Natural killer cell (primary cell): Measurements from ENCODE around the gene RAD23A. TPM values are rescaled to one million over a fixed set of nuclear protein-coding genes. Genes with fewer than 3 reads are reported as not detected.

Source experiments
- ATAC-seq, 3 donors: fragments of 150-1000 bp in 2 of 3; fragments of 200-7000 bp in 1 of 3; cut with Tn5 transposase; 1 replicate in 1 of 3; 2 replicates in 2 of 3; pipeline ENCODE4 v1.10.0; 2021; ENCODE audit warnings: mild to moderate bottlenecking in 2 of 3, moderate library complexity in 2 of 3
- DNase-seq, 2 donors: peaks; one replicate each; pipeline versions ENCODE4 v3.0.0 to v3.0.0-alpha.2; 2013 to 2021; ENCODE audit warnings: mixed read lengths in 1 of 2
- H3K27ac ChIP-seq: one replicate; pipeline ENCODE4 v1.5.1; 2013; ENCODE audit warnings: mild to moderate bottlenecking, low read length
- H3K27me3 ChIP-seq: one replicate; pipeline ENCODE4 v1.6.1; 2013; ENCODE audit warnings: low read length; ENCODE audit not compliant: control insufficient read depth, insufficient read depth
- H3K36me3 ChIP-seq: one replicate; pipeline ENCODE4 v1.6.1; 2013; ENCODE audit warnings: low read length; ENCODE audit not compliant: control insufficient read depth, insufficient read depth
- H3K4me1 ChIP-seq: one replicate; pipeline ENCODE4 v1.6.1; 2013; ENCODE audit warnings: low read length; ENCODE audit not compliant: control insufficient read depth, insufficient read depth
- H3K4me3 ChIP-seq: one replicate; pipeline ENCODE4 v1.5.1; 2013; ENCODE audit warnings: low read length
- H3K9me3 ChIP-seq: one replicate; pipeline ENCODE4 v1.6.1; 2013; ENCODE audit warnings: low read length; ENCODE audit not compliant: control insufficient read depth, insufficient read depth
- H3K27ac Mint-ChIP-seq, 2 donors: one replicate each; pipeline ENCODE4 v1.8.0; 2022; ENCODE audit warnings: mild to moderate bottlenecking in 2 of 2, mixed read lengths in 2 of 2, moderate library complexity in 1 of 2
- H3K27me3 Mint-ChIP-seq, 2 donors: one replicate each; pipeline ENCODE4 v1.8.0; 2022; ENCODE audit warnings: low read depth in 2 of 2, mixed read lengths in 2 of 2
- H3K36me3 Mint-ChIP-seq: one replicate; pipeline ENCODE4 v1.8.0; 2022; ENCODE audit warnings: mixed read lengths
- H3K4me1 Mint-ChIP-seq, 2 donors: one replicate each; pipeline ENCODE4 v1.8.0; 2022; ENCODE audit warnings: mixed read lengths in 2 of 2
- H3K4me3 Mint-ChIP-seq: one replicate; pipeline ENCODE4 v1.8.0; 2022; ENCODE audit warnings: mild to moderate bottlenecking, moderate library complexity, mixed read lengths
- H3K9me3 Mint-ChIP-seq, 2 donors: one replicate each; pipeline ENCODE4 v1.8.0; 2022; ENCODE audit warnings: mixed read lengths in 2 of 2
- WGBS: methylation state at CpG from one replicate; pipeline ENCODE4 v1.1.7; 2013; ENCODE audit warnings: missing lambda C conversion rate; ENCODE audit not compliant: insufficient coverage; 5-methylcytosine and 5-hydroxymethylcytosine counted together
- intact Hi-C: fragments of 100-400 bp; cut with micrococcal nuclease; formaldehyde crosslinking; loops from one replicate; pipeline ENCODE4 v1.14.2; 2022
- total RNA-seq, 4 donors: library from RNA; stranded (reverse); fragments of 120-200 nt in 1 of 4; gene quantifications; one replicate each; pipeline versions ENCODE4 v1.2.3 to v1.2.4, GENCODE V29; 2013 to 2022
- TF ChIP-seq, protein P1 (sequence below): fragments of 200-600 bp; IDR thresholded peaks from one replicate; pipeline ENCODE4 v1.8.0; 2022; ENCODE audit warnings: antibody characterized with exemption

The RAD23A gene
- 10 to 100 TPM; 79.2 to 81.2 (median 80.3) TPM for total RNA-seq
- 72.4 TPM for total RNA-seq (2013)

GRCh38 chr19:12945479-12946091, at the start of gene RAD23A:
Gene RAD23A (plus strand): TSS chr19:12945862. CDS start chr19:12945949, 87 bp downstream.
- H3K4me3 ChIP-seq, result peak within 1 kb of the TSS; percentile 57
- WGBS, result under 1% methylated on average over 62 of the region's 62 CpGs
- no peaks in the 10 kb centered on the region for H3K9me3 ChIP-seq
- ATAC-seq (peak; percentile 88 to 95 (median 88)), DNase-seq (peak; percentile 99 to 100)
- H3K4me1 Mint-ChIP-seq, result peaks cover 30 to 35% of the 10 kb centered on the region in 2 donors
- H3K27ac Mint-ChIP-seq, result peak within 1 kb of the TSS; percentile 94
- H3K36me3 ChIP-seq, result peaks cover 71% of the 10 kb centered on the region
- intact Hi-C loops, result no loop called here
- TF ChIP-seq, protein P1, sequence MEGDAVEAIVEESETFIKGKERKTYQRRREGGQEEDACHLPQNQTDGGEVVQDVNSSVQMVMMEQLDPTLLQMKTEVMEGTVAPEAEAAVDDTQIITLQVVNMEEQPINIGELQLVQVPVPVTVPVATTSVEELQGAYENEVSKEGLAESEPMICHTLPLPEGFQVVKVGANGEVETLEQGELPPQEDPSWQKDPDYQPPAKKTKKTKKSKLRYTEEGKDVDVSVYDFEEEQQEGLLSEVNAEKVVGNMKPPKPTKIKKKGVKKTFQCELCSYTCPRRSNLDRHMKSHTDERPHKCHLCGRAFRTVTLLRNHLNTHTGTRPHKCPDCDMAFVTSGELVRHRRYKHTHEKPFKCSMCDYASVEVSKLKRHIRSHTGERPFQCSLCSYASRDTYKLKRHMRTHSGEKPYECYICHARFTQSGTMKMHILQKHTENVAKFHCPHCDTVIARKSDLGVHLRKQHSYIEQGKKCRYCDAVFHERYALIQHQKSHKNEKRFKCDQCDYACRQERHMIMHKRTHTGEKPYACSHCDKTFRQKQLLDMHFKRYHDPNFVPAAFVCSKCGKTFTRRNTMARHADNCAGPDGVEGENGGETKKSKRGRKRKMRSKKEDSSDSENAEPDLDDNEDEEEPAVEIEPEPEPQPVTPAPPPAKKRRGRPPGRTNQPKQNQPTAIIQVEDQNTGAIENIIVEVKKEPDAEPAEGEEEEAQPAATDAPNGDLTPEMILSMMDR, result no peak
- no peaks in the 10 kb centered on the region for H3K27me3 ChIP-seq
- H3K9me3 Mint-ChIP-seq, result no peaks in the 10 kb centered on the region
- peak within 1 kb of the TSS; percentile 87 for H3K27ac ChIP-seq
- peak within 1 kb of the TSS; percentile 97 for H3K4me3 Mint-ChIP-seq
- H3K36me3 Mint-ChIP-seq, result no peaks in the 10 kb centered on the region
- H3K27me3 Mint-ChIP-seq, result no peaks in the 10 kb centered on the region
- H3K4me1 ChIP-seq, result peaks cover 45% of the 10 kb centered on the region

DNA sequence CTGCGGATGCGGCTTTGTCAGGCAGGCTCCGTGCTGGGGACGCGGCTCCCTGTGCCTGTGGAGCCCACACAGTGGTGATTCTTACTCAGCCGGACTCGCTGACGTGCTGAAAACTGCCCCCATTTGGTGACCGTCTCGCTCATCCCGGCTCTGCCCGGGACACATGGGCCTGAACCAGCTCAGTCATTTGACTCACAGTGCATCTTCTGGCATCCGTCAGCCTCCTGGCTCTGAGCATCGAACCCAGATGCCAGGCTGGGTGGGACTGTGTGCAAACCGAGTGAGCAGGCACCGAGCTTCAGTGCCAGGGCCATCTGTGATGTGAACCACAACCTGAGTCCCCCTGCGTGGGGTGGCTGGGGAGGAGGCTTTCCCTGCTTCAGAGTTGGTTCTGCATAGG, 49.2 kb upstream of the RAD23A start:
- no peaks in the 10 kb centered on the region for H3K27me3 ChIP-seq
- no peaks in the 10 kb centered on the region for H3K27me3 Mint-ChIP-seq
- H3K9me3 Mint-ChIP-seq, result no peaks in the 10 kb centered on the region
- H3K4me1 Mint-ChIP-seq, result peaks cover 0 to 10% of the 10 kb centered on the region in 2 donors
- H3K27ac Mint-ChIP-seq, result no peak overlapping the region
- no peak overlapping the region for H3K4me3 ChIP-seq
- DNase-seq, result no peak
- H3K9me3 ChIP-seq, result no peaks in the 10 kb centered on the region
- no peak overlapping the region for H3K4me3 Mint-ChIP-seq
- 97% methylated on average over 17 of the region's 17 CpGs for WGBS
- ATAC-seq, result no peak
- H3K27ac ChIP-seq, result no peak overlapping the region
- TF ChIP-seq, protein P1, result no peak
- intact Hi-C loops, result no loop called here
- peaks cover 36% of the 10 kb centered on the region for H3K36me3 ChIP-seq
- peaks cover 14% of the 10 kb centered on the region for H3K4me1 ChIP-seq
- peaks cover 14% of the 10 kb centered on the region for H3K36me3 Mint-ChIP-seq

DNA sequence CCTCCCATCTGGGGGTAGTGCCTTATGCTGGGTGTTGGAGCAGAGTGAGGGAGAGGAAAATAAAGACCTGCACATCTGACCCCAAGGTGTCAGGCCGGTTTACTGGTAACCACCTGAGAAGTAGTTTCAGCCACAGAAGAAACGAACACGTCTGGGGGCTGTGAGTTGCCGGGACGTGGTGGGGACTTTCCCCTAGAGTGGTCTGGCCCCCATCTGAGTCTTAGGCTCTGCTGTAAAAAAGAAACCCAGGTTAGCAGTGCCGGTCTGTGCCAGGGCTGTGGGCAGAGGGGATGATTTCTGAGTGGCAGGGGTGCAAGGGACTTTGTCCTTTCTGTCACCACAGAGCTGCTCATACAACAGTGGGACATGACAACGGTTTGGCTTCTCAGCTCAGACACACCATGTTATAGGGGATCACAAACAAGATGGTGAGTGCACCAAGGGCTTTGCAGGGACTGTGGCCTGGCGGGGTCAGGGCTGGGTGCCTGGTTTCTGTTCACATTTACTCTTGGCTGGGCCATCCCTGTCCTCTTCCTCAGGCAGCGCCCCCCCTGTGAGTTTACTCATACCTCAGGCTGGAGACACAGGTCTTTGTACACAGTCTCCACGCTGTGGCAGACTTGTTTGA, 45.7 kb upstream of the RAD23A start:
- peaks cover 6% of the 10 kb centered on the region for H3K4me1 ChIP-seq
- Mint-ChIP-seq H3K4me1 (no peaks in the 10 kb centered on the region), H3K9me3 (no peaks in the 10 kb centered on the region), H3K27ac (peak overlapping the region in 1 of 2 donors; percentile 23), H3K36me3 (peaks cover under 1% of the 10 kb centered on the region), H3K4me3 (no peak overlapping the region), H3K27me3 (no peaks in the 10 kb centered on the region)
- no peaks in the 10 kb centered on the region for H3K9me3 ChIP-seq
- peaks cover 24% of the 10 kb centered on the region for H3K36me3 ChIP-seq
- DNase-seq (no peak), ATAC-seq (peak; percentile 71 to 78 (median 78))
- H3K27me3 ChIP-seq, result no peaks in the 10 kb centered on the region
- intact Hi-C loops, result no loop called here
- H3K4me3 ChIP-seq, result no peak overlapping the region
- TF ChIP-seq, protein P1, result no peak
- H3K27ac ChIP-seq, result peak overlapping the region; percentile 43
- WGBS, result 40% methylated on average over 10 of the region's 10 CpGs
